Measurements from ENCODE around the gene KLHL30.

Gene KLHL30

DNA sequence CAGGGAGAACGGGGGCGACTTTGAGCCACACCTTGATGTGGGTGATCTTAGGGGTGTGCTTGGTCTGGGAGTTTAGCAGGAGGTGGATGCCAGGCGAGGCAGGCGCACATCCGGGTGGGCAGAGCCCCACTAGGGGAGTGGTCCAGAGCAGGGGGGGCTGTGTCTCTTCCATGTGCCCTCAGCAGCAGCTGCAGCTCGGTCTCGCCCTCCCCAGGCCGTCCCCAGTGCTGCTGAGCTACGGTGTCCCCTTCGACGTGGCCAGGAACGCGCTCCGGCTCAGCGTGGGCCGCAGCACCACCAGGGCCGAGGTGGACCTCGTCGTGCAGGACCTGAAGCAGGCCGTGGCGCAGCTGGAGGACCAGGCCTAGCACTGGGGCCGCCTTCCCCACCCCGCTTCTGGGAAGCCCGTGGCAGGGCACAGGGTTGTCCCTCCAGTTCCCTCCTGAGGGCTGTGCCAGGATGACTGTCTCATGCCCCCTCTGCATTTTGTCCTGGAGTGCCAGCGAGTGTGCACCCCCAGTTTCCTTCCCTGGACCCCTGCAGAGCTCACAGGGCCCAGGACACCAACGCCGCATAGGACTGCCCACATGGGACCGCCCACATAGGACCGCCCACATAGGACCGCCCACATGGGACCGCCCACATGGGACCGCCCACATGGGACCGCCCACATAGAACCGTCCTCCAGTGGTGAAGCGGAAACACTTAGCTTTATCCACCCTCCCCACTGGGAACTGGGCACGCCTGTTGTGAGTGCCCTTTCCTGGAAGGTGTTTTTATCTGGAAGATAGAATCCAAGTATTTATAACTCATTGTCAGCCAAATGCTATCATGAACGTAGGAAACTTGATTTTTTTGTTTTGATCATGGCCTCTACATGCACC is 40.2 kb upstream of the KLHL30 start:
- Histone ChIP-seq H3K36me3 (replicated peaks; ENCODE audit: insufficient read depth, low read length) (no peaks in the 10 kb centered on the region), H3K79me2 (ENCODE audit: low read length) (no peaks in the 10 kb centered on the region), H3K4me1 (ENCODE audit: low read length) (no peaks in the 10 kb centered on the region), H3F3A (ENCODE audit: insufficient read depth, low read length) (no peaks in the 10 kb centered on the region), H3K27ac (ENCODE audit: low read length) (no peak overlapping the region), H3K9me2 (replicated peaks; ENCODE audit: insufficient read depth, low read length) (no peaks in the 10 kb centered on the region), H3K9me3 (replicated peaks; ENCODE audit: insufficient read depth, low read length) (no peaks in the 10 kb centered on the region), H3K4me3 (ENCODE audit: low read length) (no peak overlapping the region), H4K20me1 (ENCODE audit: insufficient read depth, low read length) (no peaks in the 10 kb centered on the region), H2AFZ (ENCODE audit: low read length) (no peak overlapping the region), H3K4me2 (ENCODE audit: low read depth, low read length) (peak overlapping the region; percentile 46; the same call in 1 of the 2 replicates), H3K9ac (ENCODE audit: low read length) (no peak overlapping the region), H3K27me3 (replicated peaks; ENCODE audit: insufficient read depth, low read length) (no peaks in the 10 kb centered on the region)
- peak; percentile 72 for DNase-seq
- TF ChIP-seq EZH2 (optimal IDR thresholded peaks at IDR 0.05; ENCODE audit: low read depth, low read length) (no peak), EZH2phosphoT487 (IDR thresholded peaks at IDR 0.05; ENCODE audit: low read length) (no peak), CTCF (IDR thresholded peaks at IDR 0.05; ENCODE audit: low read length) (no peak)

DNA sequence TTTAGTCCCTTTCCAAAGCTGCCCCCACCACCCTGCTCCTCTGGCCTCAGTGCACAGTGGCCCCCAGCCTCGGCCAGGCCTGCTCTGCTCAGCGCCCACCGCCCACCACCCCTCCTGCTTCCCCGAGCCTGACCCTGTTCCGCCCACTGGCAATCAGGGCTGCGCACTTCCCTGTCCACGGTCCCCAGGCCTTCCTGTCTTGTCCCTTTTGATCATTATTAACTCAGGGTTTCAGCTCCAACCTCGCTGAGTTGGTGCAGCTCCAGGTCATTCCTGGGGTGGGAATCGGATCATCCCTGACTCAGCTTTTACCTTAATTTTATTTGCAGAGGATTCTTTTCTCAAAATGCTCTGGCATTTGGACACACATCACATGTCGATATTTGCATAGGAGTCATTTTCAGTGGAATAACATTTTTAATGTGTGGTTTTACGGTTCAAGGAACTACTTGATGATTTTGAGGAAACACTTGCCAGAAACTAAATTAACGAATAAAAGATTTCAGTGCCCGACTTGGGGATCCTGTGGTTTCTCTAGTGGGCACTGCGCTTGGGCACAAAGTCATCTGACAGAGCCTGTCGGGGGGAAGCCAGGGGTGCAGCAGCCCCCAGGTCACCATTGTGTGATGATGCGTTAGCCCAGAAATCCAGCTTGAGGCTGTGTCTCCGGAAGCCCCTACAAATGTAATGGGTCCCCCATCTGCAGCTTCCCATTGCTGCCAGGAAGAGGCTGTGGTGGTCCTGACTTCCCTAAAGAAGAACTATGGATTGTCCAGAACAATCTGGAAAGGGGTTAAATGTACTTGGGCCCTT is 39.4 kb upstream of the KLHL30 start:
- no peak for DNase-seq
- H3K4me1 ChIP-seq (ENCODE audit: low read length): no peaks in the 10 kb centered on the region
- TF ChIP-seq EZH2 (optimal IDR thresholded peaks at IDR 0.05; ENCODE audit: low read depth, low read length): no peak
- no peaks in the 10 kb centered on the region for H3K79me2 ChIP-seq (ENCODE audit: low read length)
- H2AFZ ChIP-seq (ENCODE audit: low read length): no peak overlapping the region
- no peaks in the 10 kb centered on the region for H4K20me1 ChIP-seq (ENCODE audit: insufficient read depth, low read length)
- no peak overlapping the region for H3K27ac ChIP-seq (ENCODE audit: low read length)
- no peak overlapping the region for H3K9ac ChIP-seq (ENCODE audit: low read length)
- no peaks in the 10 kb centered on the region for H3K36me3 ChIP-seq (replicated peaks; ENCODE audit: insufficient read depth, low read length)
- no peaks in the 10 kb centered on the region for H3K9me2 ChIP-seq (replicated peaks; ENCODE audit: insufficient read depth, low read length)
- no peaks in the 10 kb centered on the region for H3F3A ChIP-seq (ENCODE audit: insufficient read depth, low read length)
- H3K9me3 ChIP-seq (replicated peaks; ENCODE audit: insufficient read depth, low read length): no peaks in the 10 kb centered on the region
- H3K4me2 ChIP-seq (ENCODE audit: low read depth, low read length): peak overlapping the region; percentile 46; the same call in 1 of the 2 replicates
- H3K27me3 ChIP-seq (replicated peaks; ENCODE audit: insufficient read depth, low read length): no peaks in the 10 kb centered on the region
- H3K4me3 ChIP-seq (ENCODE audit: low read length): no peak overlapping the region

- Histone ChIP-seq H4K20me1 (ENCODE audit: insufficient read depth, low read length) (no peaks in the 10 kb centered on the region), H3K79me2 (ENCODE audit: low read length) (no peaks in the 10 kb centered on the region), H2AFZ (ENCODE audit: low read length) (no peak overlapping the region), H3K36me3 (replicated peaks; ENCODE audit: insufficient read depth, low read length) (no peaks in the 10 kb centered on the region), H3K4me2 (ENCODE audit: low read depth, low read length) (no peak overlapping the region), H3K27ac (ENCODE audit: low read length) (no peak overlapping the region), H3K4me1 (ENCODE audit: low read length) (no peaks in the 10 kb centered on the region), H3K4me3 (ENCODE audit: low read length) (no peak overlapping the region), H3K27me3 (replicated peaks; ENCODE audit: insufficient read depth, low read length) (no peaks in the 10 kb centered on the region), H3K9me2 (replicated peaks; ENCODE audit: insufficient read depth, low read length) (no peaks in the 10 kb centered on the region), H3K9me3 (replicated peaks; ENCODE audit: insufficient read depth, low read length) (no peaks in the 10 kb centered on the region), H3K9ac (ENCODE audit: low read length) (no peak overlapping the region), H3F3A (ENCODE audit: insufficient read depth, low read length) (no peaks in the 10 kb centered on the region)
- no peak for TF ChIP-seq EZH2 (optimal IDR thresholded peaks at IDR 0.05; ENCODE audit: low read depth, low read length)
- no peak for TF ChIP-seq CTCF (IDR thresholded peaks at IDR 0.05; ENCODE audit: low read length)
- no peak for TF ChIP-seq EZH2phosphoT487 (IDR thresholded peaks at IDR 0.05; ENCODE audit: low read length)
- DNase-seq: no peak
Observed at GRCh38 chr2:238099714-238100048, 38.8 kb upstream of the KLHL30 start.
